Stimulated activated CD4-positive, alpha-beta T cell treated with anti-CD3 and anti-CD28 coated beads, Interleukin-1b, Interleukin-23, amount 100 ng/mL, for 24 hours (primary cell): ENCODE measurements around the gene SDR39U1.
A peak's percentile ranks its signal among the peaks of the same experiment; 100 is the strongest.

Experiments
- DNase-seq, 4 experiments: peaks; one replicate each; pipeline ENCODE4 v3.0.0-alpha.2; 2020; ENCODE audit warnings: low read depth in 4 of 4, low spot score in 1 of 4

SDR39U1 gene

DNA sequence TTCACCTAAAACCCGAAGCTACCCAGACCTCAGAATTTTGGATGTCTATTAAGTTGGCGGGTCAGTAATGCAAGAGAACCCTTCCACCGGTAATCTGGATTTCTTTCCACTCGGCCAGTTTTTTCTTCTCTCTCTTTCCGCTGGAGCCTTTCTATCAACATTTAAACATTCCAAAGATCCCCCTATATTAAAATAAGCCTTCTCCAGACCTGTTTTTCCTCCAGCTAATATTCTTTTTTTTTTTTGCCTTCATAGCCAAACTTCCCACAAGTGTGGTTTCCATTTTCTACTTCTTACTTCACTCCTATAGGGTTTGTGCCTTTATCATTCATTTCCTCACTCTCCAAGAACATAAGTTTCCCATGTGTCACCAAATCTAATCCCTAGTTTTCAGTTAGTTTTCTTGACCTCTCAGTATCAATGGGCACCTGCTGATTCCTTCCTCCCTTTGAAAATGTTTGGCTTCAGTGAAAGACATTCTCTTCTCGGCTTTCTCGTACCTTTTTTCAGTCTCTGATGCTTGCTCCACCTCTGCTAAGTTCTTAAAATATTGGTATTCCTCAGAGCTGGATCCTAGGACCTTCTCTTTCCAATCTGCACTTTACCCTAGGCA, 583 bp upstream of the SDR39U1 start:
- DNase-seq: no peak

DNA sequence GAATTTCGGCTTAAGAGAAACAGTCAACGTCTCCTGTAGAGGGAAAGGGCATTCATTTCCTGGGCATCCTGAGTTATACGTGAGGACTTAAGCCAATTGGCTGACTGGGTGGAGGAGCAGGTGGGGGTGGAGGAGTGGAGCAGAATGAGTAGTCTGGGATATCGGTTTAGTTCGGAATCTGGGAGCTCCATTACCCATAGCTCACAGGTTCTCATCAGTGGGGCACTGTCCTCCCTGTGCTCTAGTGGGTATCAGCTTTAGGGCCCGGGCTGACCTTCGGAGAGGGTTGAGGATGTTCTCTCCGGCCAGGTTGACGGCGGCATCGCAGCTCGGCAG, 704 bp downstream of the SDR39U1 start:
- no peak for DNase-seq

DNA sequence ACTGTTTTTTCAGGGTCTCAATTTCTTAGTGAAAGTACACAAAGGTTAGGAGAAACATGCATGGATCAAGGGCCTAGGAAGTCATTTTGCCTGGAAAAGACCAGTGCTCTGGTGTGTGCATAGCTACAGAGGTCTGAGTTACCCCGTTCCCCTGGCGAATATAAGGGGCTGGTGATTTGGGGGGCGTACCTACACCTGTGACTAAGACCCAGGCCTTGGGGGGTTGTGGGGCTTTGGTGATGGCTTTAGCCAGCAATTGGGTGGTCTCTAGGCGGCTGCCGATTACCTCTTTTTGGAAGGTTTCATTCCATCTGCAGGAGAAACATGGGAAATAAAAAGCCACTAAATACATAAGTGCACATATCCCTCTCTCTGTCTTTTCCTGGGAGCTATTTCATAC, 1.1 kb downstream of the SDR39U1 start:
- no peak for DNase-seq

DNA sequence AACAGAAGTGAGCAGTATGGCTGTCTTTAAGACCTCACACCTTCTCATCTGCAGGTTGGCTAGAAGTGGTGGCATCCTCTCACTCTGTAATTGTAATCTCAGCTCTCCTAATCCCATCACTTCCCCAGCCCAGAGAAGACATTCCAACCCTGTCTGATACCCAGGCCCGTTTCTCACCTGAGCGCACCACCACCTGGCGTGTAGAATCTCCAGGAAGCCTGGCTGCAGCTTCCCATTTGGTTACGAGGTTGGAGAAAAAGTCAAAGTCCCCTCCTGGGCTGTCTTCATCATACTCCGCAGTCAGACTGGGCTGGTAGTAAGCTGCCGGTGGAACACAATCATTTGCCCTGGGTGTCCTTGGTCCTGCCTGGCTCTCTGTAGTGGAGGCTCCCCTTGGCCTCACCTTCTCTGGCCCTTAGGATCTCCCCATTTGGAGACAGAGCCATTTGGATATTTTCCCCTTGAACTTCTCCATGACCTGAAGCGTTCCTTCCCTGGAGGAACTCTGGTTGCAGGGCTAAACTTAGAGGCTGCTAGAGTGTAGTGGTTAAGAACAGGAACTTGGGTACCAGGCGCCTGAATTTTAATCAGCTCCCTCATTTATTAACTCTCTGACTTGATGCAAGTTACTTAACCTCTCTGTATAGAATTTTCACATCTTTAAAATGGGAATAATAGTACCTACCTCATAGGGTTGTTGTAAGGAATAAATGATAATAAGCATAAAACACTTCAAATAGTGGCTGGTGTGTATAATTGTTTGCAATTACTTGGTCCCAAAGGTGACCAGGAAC, 1.8 kb downstream of the SDR39U1 start:
- DNase-seq: no peak

DNA sequence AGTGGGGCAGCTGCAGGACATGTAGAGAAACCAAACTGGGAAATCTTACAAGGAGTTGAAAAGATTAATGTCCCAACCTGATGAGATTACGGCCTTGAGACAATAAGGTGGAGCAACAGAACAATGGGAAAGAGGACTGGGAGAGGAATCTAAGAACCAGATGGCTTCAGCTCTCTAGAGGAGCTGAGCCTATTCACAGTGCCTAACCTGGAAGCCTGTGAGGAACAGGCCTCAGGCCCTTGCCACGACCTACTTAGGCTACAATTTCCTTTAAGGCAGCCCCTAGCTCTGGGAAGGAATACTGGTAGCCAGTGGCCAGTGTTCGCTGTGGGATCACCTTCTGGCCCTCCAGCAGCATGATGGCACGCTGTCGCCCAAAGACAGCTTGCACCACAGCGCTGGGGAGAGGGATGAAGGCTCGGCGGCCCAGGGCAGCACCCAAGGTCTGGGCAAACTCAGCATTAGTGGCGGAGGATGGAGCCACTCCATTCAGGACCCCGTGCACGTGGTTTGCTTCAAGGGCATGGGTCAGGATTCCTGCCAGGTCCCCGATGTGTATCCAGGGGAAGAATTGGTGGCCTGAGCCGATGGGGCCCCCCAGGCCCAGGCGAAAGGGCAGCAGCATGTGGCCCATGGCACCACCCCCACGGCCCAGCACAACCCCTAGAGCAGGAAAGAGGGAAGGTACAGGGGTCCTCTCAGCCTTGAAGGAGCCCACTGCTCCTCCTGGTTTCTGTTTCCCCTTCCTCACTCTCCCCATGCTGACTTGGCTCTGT, 2.6 kb downstream of the SDR39U1 start:
- DNase-seq: no peak

DNA sequence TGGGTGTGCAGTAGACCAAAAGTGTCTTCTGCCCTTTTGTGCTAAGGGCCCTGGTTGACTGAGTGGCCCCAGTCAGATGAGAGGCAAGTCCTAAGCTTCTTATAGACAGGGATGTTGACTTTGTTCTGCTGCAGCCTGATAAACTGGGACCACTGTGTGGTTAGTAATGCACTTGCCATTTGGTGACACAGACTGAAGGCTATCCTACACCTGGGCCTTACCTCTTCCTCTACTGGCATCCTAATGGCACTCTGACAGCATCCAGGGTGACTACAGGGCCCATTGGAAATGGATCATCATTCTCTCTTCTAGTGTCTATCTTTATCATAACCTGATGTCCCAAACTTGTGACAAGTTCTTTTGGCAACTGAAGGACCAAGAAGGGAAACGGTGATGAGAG, 3.3 kb downstream of the SDR39U1 start:
- no peak for DNase-seq

DNA sequence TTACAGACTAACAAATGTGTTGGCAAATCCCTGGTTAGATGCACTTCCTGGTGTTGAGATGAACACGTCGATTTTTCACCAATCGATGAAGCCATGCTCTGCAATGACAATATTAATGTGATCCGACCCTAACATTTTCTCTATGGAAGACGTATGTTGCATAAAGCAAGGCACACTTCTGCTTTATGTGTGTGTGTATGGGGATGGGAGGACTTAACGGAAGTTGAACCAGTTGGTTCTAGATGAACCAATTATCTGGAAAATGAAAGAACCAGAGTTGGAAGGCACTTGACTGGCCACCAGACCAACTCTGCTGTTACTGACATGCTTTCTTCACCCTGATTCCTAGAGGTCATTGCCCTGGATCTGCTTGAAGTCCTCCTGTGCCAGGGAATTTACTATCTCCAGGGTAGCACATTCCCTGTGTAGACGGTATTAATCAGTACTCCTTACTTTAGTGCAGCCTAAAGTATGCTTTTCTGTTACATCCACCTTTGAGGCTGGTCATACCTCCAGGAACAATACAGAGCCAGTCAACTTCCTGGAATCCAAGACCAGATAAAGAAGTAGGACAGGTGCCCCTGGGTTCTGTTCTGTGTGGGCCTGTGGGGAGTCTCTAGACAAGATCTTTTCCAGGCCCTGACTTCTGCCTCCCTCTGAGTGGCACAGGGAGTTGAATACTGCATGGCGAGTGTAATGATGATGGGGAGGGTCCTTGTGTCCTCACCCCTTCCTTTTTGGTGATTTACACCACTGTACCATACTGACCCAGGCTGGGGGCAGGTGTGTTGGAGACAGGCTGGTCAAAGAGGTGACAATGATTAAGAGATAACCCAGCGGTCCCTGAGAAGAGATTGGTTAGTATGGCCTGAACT, 4.1 kb downstream of the SDR39U1 start:
- no peak for DNase-seq

DNA sequence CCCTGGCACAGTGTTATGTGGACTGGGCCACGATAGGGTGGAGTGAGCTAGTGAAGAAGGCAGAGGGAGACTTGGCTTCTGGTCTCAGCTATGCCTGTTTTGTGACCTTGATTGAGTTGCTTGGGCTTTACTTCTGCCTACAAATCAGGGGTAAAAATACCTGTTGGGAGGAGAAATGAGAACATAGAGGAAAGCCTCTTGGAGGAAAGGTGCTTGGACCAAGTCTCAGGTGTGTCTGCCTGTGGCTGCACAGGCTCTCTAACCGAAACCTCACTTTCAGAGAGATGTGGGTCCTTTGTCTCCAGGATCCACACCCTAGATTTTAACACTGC, 4.9 kb downstream of the SDR39U1 start:
- no peak for DNase-seq

DNA sequence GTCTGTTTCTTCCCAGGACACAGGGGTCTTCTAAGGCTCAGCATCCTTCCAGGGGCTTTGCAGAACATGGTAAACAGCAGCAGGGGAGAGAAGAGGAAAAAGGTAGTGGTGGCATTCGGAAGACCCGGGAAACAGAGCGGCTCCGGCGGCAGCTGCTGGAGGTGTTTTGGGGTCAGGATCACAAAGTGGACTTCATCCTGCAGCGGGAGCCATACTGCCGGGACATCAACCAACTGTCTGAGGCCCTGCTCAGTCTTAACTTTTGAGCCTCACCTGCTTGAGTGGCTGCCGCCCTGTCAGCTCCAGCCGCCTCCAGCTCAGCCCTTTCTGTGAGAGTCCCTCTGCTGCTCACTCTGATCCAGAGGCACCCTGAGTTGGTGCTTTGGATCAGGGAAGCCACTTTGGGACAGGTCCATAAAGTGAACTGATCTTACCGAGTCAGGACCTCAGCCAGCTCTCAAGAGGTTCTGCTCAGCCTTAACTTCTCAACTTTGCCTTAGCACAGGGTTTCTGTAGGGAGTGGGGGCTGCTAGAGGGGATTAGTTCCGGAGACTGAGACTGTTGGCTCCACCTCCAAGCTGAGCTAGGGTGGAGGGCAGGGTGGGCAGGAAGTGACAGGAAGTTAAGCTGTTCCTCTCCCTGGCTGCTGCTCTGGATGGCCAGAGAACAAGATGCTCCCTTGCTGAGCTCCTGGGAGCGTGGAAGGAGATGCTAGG, 5.4 kb downstream of the SDR39U1 start:
- DNase-seq: no peak

DNA sequence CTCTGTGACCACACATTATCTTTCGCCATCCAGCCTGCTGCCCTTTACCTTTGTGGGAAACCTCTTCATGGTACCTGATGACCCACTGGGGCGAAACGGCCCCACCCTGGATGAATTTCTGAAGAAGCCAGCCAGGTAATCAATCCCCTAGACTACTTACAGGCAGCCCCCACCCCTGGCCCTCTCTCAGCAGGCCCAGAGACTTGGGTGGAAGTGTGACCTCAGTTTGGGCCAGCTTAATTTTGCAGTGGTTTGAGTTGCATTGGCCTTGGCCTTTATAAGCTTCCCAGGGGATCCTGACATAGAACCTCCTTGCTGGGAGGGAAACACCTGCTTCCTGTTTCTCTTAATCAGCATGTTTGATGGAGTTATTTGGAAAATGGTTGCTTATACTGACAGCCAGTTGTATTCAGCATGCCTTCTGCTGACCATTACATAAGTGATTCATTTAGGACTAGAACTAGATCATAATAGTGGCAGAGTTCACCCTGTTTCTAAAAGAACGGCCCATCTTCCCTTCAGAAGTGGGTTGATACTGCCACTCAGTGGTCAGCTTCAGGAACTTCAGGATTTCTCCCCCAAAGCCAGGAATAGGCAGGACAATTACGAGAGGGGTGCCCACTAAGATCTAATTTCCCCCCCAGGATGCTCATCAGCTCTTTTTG, 6.1 kb downstream of the SDR39U1 start:
- no peak for DNase-seq

DNA sequence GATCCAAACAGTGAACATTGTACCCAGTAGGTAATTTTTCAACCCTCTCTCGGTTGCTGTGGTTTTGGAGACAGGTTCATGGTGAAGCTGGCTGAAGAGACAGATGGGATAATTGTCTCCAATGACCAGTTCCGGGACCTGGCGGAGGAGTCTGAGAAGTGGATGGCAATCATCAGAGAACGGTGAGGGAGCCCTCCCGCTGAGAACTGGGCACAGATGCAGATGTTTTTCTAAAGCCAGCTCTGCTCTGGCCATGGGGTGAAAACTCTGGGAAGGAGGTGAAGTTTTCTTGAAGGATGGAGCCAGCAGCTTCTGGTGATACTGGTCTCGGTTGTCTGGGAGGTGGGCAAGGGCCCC, 6.6 kb downstream of the SDR39U1 start:
- no peak for DNase-seq

DNA sequence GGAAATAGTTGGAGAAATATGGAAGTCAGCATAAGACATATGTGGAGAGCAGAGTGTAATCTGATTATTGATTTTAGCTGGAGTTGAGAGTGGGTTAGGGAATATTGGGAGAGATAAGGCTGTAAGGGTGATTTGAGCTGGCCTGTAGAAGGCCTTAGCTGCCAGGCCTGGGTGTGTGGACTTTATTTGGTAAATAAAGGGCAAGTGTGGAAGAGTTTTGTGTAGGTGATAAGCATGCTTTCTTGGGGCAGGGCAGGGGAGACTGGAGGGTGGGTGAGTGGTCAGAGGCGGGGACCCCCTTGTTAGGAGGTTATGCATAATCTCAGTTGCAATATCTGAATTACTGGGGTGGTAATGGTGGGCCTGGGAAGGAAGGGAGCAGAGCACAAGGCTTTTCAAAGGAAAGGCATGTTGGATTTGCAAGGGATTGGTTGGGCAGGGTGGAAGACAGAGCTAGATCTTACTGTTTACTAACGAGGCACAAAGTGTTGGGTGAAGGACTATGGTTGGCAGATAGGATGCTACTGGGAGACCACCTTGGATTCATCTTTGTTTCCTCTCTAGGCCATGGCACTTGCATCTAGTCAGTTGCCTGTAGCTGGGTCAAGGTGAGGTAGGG, 7.3 kb downstream of the SDR39U1 start:
- DNase-seq: no peak

DNA sequence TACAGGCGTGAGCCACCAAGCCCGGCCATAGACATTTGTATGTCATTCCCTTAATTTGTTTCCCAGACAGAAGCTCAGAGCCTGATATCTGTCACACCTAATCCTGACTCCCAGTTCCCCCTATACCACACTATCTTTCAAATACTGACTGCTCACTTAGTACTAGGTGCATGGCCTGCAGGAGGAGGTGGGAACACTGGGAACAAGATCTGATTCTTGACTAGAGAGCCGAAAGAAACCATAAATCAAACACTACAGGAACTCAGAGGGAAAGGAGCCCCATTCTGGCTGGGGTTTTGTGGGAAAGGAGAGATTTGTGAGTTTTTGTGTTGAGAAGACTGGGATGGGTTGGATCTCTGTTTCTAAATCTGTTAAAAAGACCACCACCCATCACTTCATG, 7.9 kb downstream of the SDR39U1 start:
- DNase-seq: no peak

DNA sequence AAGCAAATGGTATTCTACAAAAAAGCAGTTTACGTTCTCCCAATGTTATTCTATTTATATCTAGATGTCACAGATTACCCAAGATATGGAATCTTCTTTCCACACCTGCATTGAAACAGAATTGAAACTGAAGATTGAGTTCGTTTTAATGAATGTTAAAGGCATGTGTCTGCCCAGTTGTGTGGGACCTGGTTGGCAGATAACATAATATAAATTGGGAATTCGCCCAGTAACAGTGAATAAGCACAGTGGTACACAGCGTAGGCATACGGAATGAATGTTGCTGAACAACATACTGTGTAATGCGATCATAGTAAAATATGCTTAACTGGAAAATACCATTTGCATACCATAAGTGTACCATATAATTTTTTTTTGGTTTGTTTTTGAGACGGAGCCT, 8.5 kb downstream of the SDR39U1 start:
- DNase-seq: no peak

DNA sequence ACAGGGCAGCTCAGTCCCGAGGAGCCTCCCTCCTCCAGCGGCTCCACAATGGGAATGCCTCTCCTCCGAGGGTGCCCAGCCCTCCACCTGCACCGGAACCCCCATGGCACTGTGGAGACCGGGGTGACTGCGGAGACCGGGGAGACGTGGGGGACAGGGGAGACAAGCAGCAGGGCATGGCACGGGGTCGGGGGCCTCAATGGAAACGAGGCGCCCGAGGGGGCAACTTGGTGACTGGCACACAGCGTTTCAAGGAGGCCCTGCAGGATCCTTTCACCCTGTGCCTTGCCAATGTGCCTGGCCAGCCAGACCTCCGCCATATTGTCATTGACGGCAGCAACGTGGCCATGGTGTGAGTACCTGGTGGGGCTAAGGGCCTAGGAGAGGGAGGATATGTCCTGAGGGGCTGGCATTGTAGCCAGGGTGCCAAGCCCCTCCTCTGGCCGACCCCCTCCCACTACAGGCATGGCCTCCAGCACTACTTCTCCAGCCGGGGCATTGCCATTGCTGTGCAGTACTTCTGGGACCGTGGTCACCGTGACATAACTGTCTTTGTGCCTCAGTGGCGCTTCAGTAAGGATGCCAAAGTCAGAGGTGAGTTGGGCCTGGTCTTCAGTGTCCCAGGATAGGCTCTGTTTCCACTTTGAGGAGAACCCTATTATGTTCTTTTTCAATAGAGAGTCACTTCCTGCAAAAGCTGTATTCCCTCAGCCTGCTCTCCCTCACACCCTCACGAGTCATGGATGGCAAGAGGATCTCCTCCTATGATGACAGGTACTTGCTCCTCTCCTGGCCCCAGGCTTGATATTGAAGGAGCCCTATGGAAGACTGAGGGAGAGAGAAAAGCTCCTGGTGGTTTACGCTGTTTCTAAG, 10.1 kb downstream of the SDR39U1 start:
- DNase-seq: no peak

DNA sequence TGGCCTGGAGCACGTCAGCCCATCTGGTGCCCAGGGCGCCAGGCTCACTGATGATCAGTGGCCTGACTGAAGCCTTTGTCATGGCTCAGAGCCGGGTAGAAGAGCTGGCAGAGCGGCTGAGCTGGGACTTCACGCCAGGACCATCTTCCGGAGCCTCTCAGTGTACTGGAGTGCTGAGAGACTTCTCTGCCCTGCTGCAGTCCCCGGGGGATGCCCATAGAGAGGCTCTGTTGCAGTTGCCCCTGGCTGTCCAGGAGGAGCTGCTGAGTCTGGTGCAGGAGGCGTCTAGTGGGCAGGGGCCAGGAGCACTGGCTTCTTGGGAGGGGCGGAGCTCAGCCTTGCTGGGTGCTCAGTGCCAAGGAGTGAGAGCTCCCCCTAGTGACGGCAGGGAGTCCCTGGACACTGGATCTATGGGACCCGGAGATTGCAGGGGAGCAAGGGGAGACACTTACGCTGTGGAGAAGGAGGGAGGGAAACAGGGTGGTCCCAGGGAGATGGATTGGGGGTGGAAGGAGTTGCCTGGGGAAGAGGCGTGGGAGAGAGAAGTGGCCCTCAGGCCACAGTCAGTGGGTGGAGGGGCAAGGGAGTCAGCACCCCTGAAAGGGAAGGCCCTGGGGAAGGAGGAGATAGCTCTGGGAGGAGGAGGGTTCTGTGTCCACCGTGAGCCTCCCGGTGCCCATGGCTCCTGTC, 10.9 kb downstream of the SDR39U1 start:
- DNase-seq: peak; percentile 85 to 94 (median 90)

DNA sequence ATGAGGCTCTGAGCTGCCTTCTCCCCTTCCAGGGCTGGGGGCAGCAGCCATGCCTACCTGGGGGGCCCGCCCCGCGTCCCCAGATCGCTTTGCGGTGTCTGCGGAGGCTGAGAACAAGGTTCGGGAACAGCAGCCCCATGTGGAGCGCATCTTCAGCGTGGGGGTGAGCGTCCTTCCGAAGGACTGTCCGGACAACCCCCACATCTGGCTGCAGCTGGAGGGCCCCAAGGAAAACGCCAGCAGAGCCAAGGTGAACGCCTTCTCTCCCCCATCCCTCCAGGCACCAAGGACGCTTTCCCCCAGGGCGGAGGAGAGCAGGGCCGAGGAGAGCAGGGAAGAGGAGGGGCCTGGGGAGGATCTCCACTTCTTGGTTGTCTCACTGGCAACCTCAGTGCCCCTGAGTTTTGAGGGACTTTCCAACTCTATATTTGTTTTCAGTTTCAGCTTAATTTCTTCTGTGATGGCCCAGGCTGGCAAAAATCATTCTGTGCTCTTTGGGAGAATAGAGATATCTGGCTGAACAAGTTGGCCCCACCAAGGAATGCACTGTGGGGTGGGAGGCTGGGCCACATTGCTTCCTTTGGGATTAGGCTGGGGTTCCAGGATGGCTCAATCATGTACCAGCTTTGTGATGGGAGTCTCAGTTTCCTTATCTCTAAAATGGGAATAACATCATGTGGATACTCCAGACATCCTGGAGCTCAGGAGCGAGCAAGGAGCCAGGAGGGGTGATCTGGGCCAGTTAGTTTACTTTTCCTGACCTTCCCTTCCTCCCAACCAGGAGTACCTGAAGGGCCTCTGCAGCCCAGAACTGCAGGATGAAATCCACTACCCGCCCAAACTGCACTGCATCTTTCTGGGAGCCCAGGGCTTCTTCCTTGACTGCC, 11.7 kb downstream of the SDR39U1 start:
- peak in 3 of 4 experiments; percentile 35 to 68 (median 52) for DNase-seq
